NCI-H1105 treated with DMSO at 0.1 percent for 48 hours (cell line): ENCODE data around the gene EDDM13.
"Not testable (repeated sequence)": the region's sequence is repeated elsewhere in the genome, so short reads cannot be mapped to it uniquely, and the experiment has no call there.

Experiments
- DNase-seq: peaks from one replicate; lab custom pipeline; 2025; lab: John Stamatoyannopoulos, UW

The EDDM13 gene

GRCh38 chr19:56272161-56272798 is at the start of gene EDDM13:
Gene EDDM13 (plus strand): TSS chr19:56272748. CDS start chr19:56272835, 87 bp downstream.
- no peak for DNase-seq

- no peak for DNase-seq
Observed at GRCh38 chr19:56222901-56223300, 49.6 kb upstream of the EDDM13 start.

- DNase-seq = no peak
Observed at GRCh38 chr19:56223481-56223880, 49.1 kb upstream of the EDDM13 start.

GRCh38 chr19:56245121-56245740 is 27.3 kb upstream of the EDDM13 start:
- no peak for DNase-seq

DNA sequence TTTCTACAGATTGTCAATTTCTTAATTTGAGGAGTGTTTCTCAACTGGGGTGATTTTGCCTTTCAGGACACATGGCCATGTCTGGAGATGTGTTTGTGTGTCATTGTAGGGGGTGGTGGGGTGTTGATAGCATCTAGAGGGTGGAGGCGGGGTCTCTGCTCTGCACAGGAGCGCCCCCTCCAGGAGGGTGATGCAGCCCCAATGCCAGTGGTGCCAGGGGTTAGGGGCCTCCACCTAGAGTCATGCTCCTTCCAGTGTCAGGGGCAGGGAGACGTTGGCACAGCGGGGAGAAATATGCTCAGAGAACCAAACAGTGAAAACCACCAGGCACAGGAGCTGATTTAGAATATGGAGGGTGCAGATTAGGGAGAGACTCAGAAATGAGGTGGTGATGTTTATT is 26.8 kb upstream of the EDDM13 start:
- DNase-seq = not testable (repeated sequence)

DNA sequence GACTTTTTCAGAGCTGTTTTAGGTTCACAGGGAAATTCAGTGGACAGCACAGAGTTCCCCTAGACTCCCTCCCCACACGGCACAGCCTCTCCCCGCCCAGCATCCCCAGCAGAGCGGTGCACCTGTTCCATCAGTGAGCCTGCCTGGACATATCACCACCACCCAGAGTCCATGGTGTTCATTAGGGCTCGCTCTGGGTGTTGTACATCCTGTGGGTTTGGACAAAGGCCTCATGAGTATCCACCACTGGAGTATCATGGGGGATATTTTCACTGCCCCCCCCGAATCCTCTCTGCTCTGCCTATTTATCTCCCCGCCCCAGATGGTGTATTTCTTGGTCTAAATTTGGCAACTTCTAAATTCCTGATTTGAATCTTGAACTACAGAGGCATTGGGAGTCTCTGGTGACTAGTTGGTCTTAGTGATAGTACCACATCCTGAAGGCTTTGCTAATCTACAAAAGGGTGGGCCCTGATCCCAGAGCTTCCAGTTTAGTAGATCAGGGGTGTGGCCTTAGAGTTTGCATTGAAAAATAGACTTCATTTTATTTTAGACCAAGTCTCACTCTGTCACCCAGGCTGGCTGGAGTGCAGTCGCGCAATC is 23.7 kb upstream of the EDDM13 start:
- not testable (repeated sequence) for DNase-seq

DNA sequence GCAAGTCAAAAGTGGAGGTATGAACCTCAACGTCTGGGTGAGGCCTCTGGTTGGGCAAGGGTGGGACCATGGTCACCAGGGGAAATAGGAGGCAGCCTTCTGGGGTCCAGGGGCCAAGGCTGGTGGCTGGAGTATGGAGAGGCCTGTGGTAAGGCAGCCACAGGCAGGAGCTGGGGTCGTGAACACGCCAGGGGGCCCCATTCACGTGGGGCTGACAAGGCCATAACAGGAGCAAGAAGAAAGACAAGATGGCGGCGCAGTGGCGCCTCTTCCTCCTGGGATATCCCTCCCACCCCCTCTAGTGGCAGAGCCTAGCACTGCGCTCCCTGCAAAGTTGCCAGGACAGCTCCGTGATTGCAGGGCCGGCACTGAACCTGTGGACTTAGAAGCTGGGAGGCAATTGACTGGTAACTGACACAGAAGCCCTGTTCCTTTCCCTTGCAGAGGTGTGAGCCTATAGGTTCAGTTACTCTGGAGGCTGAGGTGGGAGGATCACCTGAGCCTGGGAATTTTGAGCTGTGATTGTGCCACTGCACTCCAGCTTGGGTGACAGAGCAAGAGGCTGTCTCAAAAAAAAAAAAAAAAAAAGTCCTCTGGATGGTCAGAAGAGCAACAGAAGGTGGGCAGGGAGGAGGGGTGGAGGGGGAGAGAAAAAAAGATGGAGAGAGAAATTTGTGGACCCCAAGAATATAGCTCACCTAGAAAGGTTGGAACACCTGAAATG is 19.7 kb upstream of the EDDM13 start:
- DNase-seq = peak; percentile 54

GRCh38 chr19:56253737-56254136 is 18.8 kb upstream of the EDDM13 start:
- DNase-seq = peak; percentile 50

DNA sequence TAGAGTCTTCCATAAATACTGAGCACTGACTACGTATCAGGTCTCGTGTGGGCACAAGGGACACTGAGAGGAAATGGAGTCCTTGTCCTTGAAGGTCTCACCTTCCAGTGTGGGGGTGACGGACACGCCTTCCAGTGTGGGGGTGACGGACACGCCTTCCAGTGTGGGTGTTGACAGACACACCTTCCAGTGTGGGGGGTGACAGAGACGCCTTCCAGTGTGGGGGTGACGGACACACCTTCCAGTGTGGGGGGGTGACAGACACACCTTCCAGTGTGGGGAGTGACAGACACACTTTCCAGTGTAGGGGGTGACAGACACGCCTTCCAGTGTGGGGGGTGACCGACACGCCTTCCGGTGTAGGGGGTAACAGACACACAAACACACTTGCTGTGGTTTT is 14.3 kb upstream of the EDDM13 start:
- DNase-seq = no peak

DNA sequence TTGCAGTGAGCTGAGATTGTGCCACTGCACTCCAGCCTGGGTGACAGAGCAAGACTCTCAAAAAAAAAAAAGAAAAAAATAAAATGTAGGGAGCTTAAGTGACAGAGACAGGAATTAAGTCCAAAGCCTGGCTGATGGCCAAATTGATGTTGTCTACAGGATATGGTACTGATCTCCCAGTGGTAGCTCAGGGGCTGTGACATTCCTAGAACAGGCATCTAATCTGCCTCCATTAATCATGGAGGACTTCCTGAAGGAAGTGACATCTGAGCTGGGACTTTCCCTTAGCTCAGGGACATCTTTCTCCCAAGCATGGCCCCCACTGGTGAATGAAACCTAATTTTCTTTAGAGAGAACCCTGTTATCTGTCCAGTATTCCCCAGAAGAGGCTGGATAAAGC is 11.4 kb upstream of the EDDM13 start:
- no peak for DNase-seq

- DNase-seq = not testable (repeated sequence)
Observed at GRCh38 chr19:56261932-56262331, 10.6 kb upstream of the EDDM13 start.

GRCh38 chr19:56263319-56263718 is 9.2 kb upstream of the EDDM13 start:
- DNase-seq = no peak

DNA sequence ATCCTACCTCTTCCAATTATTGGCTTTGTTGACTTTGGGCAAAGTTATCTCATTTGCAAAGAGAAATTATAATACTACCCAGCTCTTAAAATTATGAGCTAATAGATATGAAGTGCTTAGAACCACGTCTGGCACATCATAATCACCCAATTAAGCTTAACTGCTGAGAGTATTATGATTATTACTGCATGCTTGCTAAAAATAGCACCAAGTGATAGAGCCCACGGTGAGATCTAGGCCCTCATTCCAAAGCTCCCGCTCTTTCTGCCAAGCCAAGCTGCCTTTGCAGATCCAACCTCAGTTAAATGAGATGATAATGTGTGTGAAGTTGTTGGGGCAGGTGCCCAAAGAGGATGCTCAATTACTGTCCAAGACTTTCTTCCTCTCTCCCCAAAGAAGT is 6.5 kb upstream of the EDDM13 start:
- peak; percentile 56 for DNase-seq

- no peak for DNase-seq
Observed at GRCh38 chr19:56269348-56269747, 3.2 kb upstream of the EDDM13 start.

DNA sequence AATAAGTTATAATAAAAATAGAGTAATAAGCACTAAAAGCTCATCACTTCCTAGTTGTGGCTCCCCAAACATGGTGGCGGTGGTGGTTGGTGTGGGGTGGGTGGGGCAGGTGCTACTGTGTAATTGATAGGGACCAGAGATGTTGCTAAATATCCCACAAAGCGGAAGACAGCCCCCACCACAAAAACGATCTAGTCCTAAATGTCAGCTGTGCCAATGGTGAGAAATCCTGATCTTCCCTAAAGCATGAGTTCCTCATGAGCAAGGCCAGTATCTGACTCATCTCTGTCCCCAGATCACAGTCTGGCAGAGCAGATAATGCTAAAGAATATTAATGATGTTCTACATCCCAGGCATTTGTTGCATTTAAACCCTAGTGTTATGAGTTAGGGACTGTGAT is 1.9 kb upstream of the EDDM13 start:
- no peak for DNase-seq

DNA sequence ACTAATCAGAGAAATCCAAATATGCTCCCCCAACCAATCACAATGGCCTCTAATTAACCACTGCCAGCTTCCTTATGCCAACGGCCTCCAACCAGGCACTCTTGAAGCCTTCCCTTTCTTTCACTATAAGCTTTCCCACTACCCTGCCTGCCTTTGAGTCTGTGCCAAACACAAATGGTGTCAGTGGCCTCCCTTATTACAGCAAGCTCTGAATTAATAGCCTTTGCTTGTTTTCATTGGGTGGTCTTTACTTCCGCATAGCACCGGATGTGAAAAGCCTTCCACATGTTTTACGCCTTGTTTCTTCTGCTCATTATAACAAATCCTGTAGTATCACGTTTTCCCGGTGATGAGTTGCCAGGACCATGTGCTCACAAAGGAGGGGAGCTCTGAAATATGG is 1.4 kb upstream of the EDDM13 start:
- DNase-seq = peak; percentile 9

- DNase-seq = no peak
Observed at GRCh38 chr19:56273563-56274117, 1.1 kb downstream of the EDDM13 start.

- DNase-seq = no peak
Observed at GRCh38 chr19:56282809-56283208, 10.3 kb downstream of the EDDM13 start.

DNA sequence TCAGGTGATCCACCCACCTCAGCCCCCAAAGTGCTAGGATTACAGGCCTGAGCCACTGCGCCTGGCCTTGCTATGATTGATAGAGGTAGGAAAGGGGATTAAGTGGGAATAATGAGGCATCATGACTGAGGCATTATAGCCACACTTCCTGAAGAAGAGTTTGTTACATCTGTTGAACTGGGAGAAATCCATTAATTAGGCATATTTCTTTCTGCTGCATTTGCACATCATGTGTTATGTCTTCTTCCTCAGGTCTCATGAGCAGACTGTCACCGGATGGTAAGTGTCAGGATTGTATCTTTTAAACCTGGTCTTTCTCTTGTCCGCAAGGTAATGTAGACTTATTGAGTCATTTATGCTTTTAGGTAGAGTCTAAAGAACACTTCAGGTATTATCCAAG is 12.2 kb downstream of the EDDM13 start:
- DNase-seq = no peak

GRCh38 chr19:56290104-56290503 is 17.6 kb downstream of the EDDM13 start:
- no peak for DNase-seq

DNA sequence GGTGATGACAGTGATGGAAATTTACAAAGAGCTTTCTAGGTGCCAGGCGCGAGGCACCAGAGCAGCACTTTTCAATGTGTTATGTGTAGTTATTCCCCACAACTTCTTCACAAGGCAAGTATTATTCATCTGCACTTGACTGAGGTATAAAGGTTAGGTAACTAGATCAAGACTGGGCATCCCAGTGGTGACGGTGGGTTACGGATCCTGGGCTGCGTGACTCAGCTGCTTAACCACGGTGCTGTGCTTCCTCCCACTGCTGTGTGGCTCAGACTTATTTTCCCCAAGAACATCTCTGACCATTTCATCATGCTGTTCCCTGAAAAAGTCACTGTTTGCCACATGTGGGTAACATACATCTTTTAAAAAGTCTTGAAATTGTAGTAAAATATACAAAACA is 19.3 kb downstream of the EDDM13 start:
- no peak for DNase-seq

DNA sequence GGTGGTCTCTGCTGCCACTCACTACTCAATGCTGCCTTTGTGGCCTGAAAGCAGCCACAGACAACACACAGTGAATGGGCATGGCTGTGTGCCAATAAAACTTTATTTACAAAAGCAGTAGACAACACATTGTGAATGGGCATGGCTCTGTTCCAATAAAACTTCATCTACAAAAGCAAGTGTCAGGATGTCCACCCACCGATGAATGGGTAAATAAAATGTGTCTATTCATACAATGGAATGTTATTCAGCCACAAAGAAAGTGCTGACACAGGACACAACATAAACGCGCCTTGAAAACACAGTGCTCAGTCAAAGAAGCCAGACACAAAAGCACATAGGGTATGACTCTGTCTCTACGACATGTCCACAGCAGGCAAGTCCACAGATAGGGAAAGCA is 22.0 kb downstream of the EDDM13 start:
- peak; percentile 50 for DNase-seq
